Measurements from ENCODE around the gene TRIO.

DNA sequence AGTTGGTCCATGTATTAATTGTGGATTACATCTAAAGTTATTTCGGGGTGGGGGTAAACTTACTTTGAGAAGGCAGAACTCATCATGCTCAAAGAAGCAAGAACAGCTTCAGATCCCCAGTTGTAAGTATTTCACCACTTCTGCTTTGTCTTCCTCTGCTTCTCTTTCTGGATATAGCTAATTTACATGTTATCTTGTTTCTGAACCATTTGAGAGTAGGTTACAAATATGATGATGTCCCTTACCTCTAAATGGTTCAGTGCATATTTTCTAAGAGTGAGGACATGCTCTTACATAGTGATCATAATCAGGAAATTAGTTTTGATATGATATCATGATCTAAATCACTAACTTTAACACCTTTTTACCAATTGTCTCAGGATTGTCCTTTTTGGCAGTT is 11.9 kb downstream of the TRIO start:
- TF ChIP-seq, protein P1, sequence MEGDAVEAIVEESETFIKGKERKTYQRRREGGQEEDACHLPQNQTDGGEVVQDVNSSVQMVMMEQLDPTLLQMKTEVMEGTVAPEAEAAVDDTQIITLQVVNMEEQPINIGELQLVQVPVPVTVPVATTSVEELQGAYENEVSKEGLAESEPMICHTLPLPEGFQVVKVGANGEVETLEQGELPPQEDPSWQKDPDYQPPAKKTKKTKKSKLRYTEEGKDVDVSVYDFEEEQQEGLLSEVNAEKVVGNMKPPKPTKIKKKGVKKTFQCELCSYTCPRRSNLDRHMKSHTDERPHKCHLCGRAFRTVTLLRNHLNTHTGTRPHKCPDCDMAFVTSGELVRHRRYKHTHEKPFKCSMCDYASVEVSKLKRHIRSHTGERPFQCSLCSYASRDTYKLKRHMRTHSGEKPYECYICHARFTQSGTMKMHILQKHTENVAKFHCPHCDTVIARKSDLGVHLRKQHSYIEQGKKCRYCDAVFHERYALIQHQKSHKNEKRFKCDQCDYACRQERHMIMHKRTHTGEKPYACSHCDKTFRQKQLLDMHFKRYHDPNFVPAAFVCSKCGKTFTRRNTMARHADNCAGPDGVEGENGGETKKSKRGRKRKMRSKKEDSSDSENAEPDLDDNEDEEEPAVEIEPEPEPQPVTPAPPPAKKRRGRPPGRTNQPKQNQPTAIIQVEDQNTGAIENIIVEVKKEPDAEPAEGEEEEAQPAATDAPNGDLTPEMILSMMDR (IDR thresholded peaks at IDR 0.05): no peak
- TF ChIP-seq POLR2A (IDR thresholded peaks at IDR 0.05): no peak
